PC-3 (cell line): ENCODE measurements around the gene SPRR2D. TPM values are rescaled to one million over a fixed set of nuclear protein-coding genes. Genes with fewer than 3 reads are reported as not detected.
A peak's percentile ranks its signal among the peaks of the same experiment; 100 is the strongest.
"Not testable (repeated sequence)": the region's sequence is repeated elsewhere in the genome, so short reads cannot be mapped to it uniquely, and the experiment has no call there.

Experiments
- ATAC-seq: fragments of 200-7000 bp; cut with Tn5 transposase; 2 replicates; pipeline ENCODE4 v1.9.1; 2020; ENCODE audit warnings: mild to moderate bottlenecking, moderate library complexity
- BruUV-seq: library from RNA; stranded (reverse); fragments of 400-500 nt; replicated peaks from 2 replicates; lab custom pipeline; 2021; lab: Mats Ljungman, UMichigan
- CTCF ChIA-PET: fragments of 300-600 bp; sonication (Branson Sonifier 250); formaldehyde crosslinking; loops from one replicate; lab custom pipeline; 2022; ENCODE audit warnings: antibody characterized with exemption; lab: Charles Lee
- POLR2A ChIA-PET: fragments of 300-600 bp; sonication (Branson Sonifier 250); formaldehyde crosslinking; loops from one replicate; lab custom pipeline; 2022; ENCODE audit warnings: antibody characterized with exemption; ENCODE audit not compliant: unreplicated experiment; lab: Charles Lee
- DNase-seq: peaks from one replicate; pipeline ENCODE4 v3.0.0-alpha.2; 2015
- H2AFZ ChIP-seq: fragments of 300-600 bp; sonication (generic); 2 replicates; pipeline ENCODE4 v1.6.0; 2016; ENCODE audit warnings: antibody characterized with exemption, low read length
- H3F3A ChIP-seq: fragments of 300-600 bp; sonication (generic); one replicate; pipeline ENCODE4 v1.6.0; 2017; ENCODE audit warnings: antibody characterized with exemption, low read length, control low read depth, mild to moderate bottlenecking; ENCODE audit not compliant: unreplicated experiment
- H3K27ac ChIP-seq: fragments of 300-600 bp; sonication (generic); 2 replicates; pipeline ENCODE4 v1.5.1; 2016; ENCODE audit warnings: mild to moderate bottlenecking, low read length
- H3K27me3 ChIP-seq: fragments of 300-600 bp; sonication (generic); 2 replicates; pipeline ENCODE4 v1.6.1; 2016; ENCODE audit warnings: low read length, mixed read lengths
- H3K36me3 ChIP-seq: fragments of 300-600 bp; sonication (generic); 2 replicates; pipeline ENCODE4 v1.6.1; 2016; ENCODE audit warnings: low read depth, mixed run types, low read length, mixed read lengths
- H3K4me1 ChIP-seq: fragments of 300-600 bp; sonication (generic); 2 replicates; pipeline ENCODE4 v1.5.1; 2016; ENCODE audit warnings: low read length; ENCODE audit not compliant: insufficient read depth
- H3K4me2 ChIP-seq: fragments of 300-600 bp; sonication (generic); 2 replicates; pipeline ENCODE4 v1.6.0; 2016; ENCODE audit warnings: low read length
- H3K4me3 ChIP-seq: fragments of 300-600 bp; sonication (generic); 2 replicates; pipeline ENCODE4 v1.5.1; 2016; ENCODE audit warnings: mild to moderate bottlenecking, low read length, mixed read lengths
- H3K79me2 ChIP-seq: fragments of 300-600 bp; sonication (generic); 2 replicates; pipeline ENCODE4 v1.6.1; 2017; ENCODE audit warnings: low read length, mixed read lengths
- H3K9ac ChIP-seq: fragments of 300-600 bp; sonication (generic); 2 replicates; pipeline ENCODE4 v1.6.0; 2016; ENCODE audit warnings: mild to moderate bottlenecking, low read length
- H3K9me2 ChIP-seq: fragments of 300-600 bp; sonication (generic); replicated peaks from 2 replicates; pipeline ENCODE4 v1.6.1; 2016; ENCODE audit warnings: mixed run types, low read length, mixed read lengths
- H3K9me3 ChIP-seq: fragments of 300-600 bp; sonication (generic); 2 replicates; pipeline ENCODE4 v1.6.1; 2016; ENCODE audit warnings: low read length, mixed read lengths
- H4K20me1 ChIP-seq: fragments of 300-600 bp; sonication (generic); 2 replicates; pipeline ENCODE4 v1.6.1; 2016; ENCODE audit warnings: low read length, mixed read lengths
- CTCF ChIP-seq: fragments of 300-600 bp; sonication (generic); conservative IDR thresholded peaks from 2 replicates; pipeline ENCODE4 v1.5.1; 2017; ENCODE audit warnings: antibody characterized with exemption, low read depth, mild to moderate bottlenecking, low read length
- EZH2 ChIP-seq: fragments of 300-600 bp; sonication (generic); IDR thresholded peaks from one replicate; pipeline ENCODE4 v1.6.1; 2017; ENCODE audit warnings: antibody characterized with exemption, mild to moderate bottlenecking, low read length; ENCODE audit not compliant: unreplicated experiment
- EZH2phosphoT487 ChIP-seq: fragments of 300-600 bp; sonication (generic); IDR thresholded peaks from 2 replicates; pipeline ENCODE4 v1.6.1; 2018; ENCODE audit warnings: mild to moderate bottlenecking, antibody characterized with exemption, low read length, borderline replicate concordance
- intact Hi-C: fragments of 100-400 bp; cut with micrococcal nuclease; formaldehyde crosslinking; loops from 2 replicates; pipeline ENCODE4 v1.9.0; 2023
- total RNA-seq: library from RNA; depleted of rRNA; stranded (reverse); fragments of >200 nt; gene quantifications from 2 replicates; pipeline ENCODE4 v1.2.3, GENCODE V29; 2014

SPRR2D gene
- total RNA-seq, 1 experiment from 2014 or later = not detected

- H3K27ac ChIP-seq = no peak overlapping the region
- no peak overlapping the region for H3K4me2 ChIP-seq
- DNase-seq (no peak), ATAC-seq (no peak)
- no peak overlapping the region for H3K9ac ChIP-seq
- H3K4me1 ChIP-seq = no peaks in the 10 kb centered on the region
- H2AFZ ChIP-seq = no peak overlapping the region
- no peaks in the 10 kb centered on the region for H3K9me3 ChIP-seq
- BruUV-seq = no TSS peak
- no peaks in the 10 kb centered on the region for H3K79me2 ChIP-seq
- no peaks in the 10 kb centered on the region for H3K9me2 ChIP-seq
- H3K27me3 ChIP-seq = peaks cover 76% of the 10 kb centered on the region
- TF ChIP-seq EZH2phosphoT487 (no peak), EZH2 (no peak), CTCF (no peak)
- H3F3A ChIP-seq = no peaks in the 10 kb centered on the region
- ChIA-PET POLR2A (no interaction called here), CTCF (no interaction called here)
- H3K36me3 ChIP-seq = no peaks in the 10 kb centered on the region
- H4K20me1 ChIP-seq = no peaks in the 10 kb centered on the region
- H3K4me3 ChIP-seq = no peak overlapping the region
- intact Hi-C loops = no loop called here
Observed at GRCh38 chr1:153058826-153059784, 18.2 kb upstream of the SPRR2D start.

GRCh38 chr1:153058154-153058553, 17.2 kb upstream of the SPRR2D start:
- Histone ChIP-seq H3K4me2 (no peak overlapping the region), H3K36me3 (no peaks in the 10 kb centered on the region), H3K9me3 (no peaks in the 10 kb centered on the region), H3F3A (no peaks in the 10 kb centered on the region), H3K27ac (no peak overlapping the region), H3K9ac (no peak overlapping the region), H3K27me3 (peaks cover 74% of the 10 kb centered on the region), H3K4me1 (no peaks in the 10 kb centered on the region), H4K20me1 (no peaks in the 10 kb centered on the region), H3K9me2 (no peaks in the 10 kb centered on the region), H3K4me3 (no peak overlapping the region), H2AFZ (no peak overlapping the region), H3K79me2 (no peaks in the 10 kb centered on the region)
- TF ChIP-seq CTCF = no peak; the same call in 1 of the 2 replicates
- ChIA-PET POLR2A (no interaction called here), CTCF (no interaction called here)
- intact Hi-C loops = no loop called here
- BruUV-seq = no TSS peak
- peak; percentile 14 for DNase-seq
- ATAC-seq = no peak

GRCh38 chr1:153057375-153057774, 16.5 kb upstream of the SPRR2D start, which contains the start of gene SPRR2A:
TSS of gene SPRR2A (minus strand) at chr1:153057512. CDS start at chr1:153056735, 777 bp downstream.
- ATAC-seq (no peak), DNase-seq (no peak)
- Histone ChIP-seq H4K20me1 (no peaks in the 10 kb centered on the region), H2AFZ (no peak within 1 kb of the TSS), H3K27ac (no peak within 1 kb of the TSS), H3K4me1 (no peaks in the 10 kb centered on the region), H3K27me3 (peaks cover 71% of the 10 kb centered on the region), H3K9me3 (no peaks in the 10 kb centered on the region), H3K4me2 (no peak within 1 kb of the TSS), H3F3A (no peaks in the 10 kb centered on the region), H3K36me3 (no peaks in the 10 kb centered on the region), H3K4me3 (no peak within 1 kb of the TSS), H3K9ac (no peak within 1 kb of the TSS), H3K79me2 (no peaks in the 10 kb centered on the region), H3K9me2 (no peaks in the 10 kb centered on the region)
- ChIA-PET POLR2A (no interaction called here), CTCF (no interaction called here)
- intact Hi-C loops = no loop called here
- no TSS peak for BruUV-seq
- TF ChIP-seq EZH2 (no peak), CTCF (no peak), EZH2phosphoT487 (no peak)

GRCh38 chr1:153056111-153056510, 15.2 kb upstream of the SPRR2D start:
- POLR2A ChIA-PET = not testable (repeated sequence)

More at GRCh38 chr1:153056111-153056510, 15.2 kb upstream of the SPRR2D start:
- H3K4me3 ChIP-seq, H4K20me1 ChIP-seq, H2AFZ ChIP-seq, H3F3A ChIP-seq, H3K36me3 ChIP-seq, CTCF ChIA-PET, H3K4me2 ChIP-seq, H3K4me1 ChIP-seq, H3K27ac ChIP-seq, intact Hi-C loops, H3K9me2 ChIP-seq, DNase-seq, ATAC-seq, BruUV-seq, H3K9ac ChIP-seq, H3K9me3 ChIP-seq, H3K79me2 ChIP-seq: not testable (repeated sequence)
- peaks cover 63% of the 10 kb centered on the region for H3K27me3 ChIP-seq
